ENCODE results near the gene GTF3C5.
A peak's percentile ranks its signal among the peaks of the same experiment; 100 is the strongest.

GTF3C5 gene

DNA sequence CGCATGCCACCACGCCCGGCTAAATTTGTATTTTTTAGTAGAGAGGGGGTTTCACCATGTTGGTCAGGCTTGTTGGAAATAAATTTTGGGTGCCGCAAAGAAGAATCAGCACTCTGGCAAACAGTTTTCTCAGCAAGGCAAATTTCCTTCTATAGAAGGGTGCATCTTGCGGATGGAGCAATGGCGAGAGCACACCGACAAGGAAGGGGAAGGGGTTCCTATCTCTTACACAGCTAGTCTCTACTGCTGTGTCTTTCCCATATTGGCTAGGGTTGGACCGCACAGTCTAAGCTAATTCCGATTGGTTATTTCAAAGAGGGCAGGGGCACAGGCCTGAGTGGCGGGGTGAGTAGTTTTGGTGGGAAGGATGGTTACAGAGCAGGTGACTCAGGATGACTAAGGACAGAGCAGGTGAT lies 707 bp downstream of the GTF3C5 start:
- DNase-seq, result no peak

DNA sequence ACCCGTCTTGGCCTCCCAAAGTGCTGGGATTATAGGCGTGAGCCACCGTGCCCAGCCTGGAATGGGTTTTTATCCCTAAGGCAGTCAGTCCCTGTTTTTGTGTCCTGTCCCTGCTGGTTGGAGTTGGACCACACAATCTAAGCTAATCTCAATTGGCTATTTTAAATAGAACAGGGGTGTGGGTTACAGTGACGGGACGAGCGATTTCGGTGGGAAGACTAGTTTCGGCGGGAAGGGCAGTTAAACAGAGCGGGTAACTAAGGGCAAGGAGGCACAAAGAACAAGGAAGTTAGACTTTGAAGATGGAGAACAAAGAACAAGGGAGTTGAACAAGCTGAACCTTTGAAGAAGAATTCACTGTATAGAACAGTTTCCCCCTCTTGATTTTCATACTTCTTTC lies 1.4 kb downstream of the GTF3C5 start:
- DNase-seq, result no peak

DNA sequence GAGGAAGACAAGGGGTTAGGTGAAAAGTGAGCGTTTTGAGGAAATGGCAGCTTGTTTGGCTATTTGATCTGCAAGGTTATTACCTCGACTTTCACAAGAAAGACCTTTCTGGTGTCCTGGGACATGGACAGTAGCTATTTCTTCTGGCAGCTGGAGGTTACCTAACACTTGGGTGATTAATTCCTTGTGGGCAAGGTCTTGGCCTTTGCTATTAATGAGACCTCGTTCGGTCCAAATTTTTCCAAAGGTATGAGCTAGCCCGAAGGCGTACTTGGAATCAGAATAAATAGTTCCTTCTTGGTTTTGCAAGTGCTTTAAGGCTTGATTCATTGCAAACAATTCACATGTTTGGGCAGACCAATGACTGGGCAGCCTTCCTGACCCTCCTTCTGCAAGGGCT lies 4.9 kb downstream of the GTF3C5 start:
- DNase-seq, result no peak

DNA sequence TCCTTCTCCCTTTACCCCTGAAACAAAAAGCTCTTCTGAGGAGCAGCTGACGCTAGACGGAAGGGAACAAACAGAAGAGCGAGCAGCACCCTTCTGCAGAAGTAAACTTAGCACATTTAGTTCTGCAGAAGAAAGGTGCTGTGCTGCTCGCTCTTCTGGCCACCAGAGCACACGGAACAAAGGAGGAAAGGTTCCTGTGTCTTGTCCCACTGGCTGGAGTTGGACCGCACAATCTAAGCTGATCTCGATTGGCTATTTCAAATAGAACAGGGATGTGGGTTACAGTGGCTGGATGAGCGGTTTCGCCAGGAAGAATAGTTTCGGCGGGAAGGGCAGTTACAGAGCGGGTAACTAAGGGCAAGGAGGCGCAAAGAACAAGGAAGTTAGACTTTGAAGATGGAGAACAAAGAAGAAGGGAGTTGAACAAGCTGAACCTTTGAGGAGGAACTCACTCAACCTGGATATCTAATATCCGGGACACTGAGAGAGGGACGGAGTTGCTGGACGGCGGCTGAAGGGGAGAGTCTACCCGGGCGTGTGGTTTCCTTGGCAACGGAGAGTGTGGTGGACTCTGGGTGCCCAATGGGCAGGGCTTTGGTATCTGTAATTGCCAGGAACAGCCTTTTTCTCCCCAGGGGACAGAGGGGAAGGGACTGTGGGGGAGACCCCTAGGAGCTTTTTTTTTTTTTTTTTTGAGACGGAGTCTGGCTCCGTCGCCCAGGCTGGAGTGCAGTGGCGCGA lies 7.1 kb downstream of the GTF3C5 start:
- DNase-seq, result no peak

DNA sequence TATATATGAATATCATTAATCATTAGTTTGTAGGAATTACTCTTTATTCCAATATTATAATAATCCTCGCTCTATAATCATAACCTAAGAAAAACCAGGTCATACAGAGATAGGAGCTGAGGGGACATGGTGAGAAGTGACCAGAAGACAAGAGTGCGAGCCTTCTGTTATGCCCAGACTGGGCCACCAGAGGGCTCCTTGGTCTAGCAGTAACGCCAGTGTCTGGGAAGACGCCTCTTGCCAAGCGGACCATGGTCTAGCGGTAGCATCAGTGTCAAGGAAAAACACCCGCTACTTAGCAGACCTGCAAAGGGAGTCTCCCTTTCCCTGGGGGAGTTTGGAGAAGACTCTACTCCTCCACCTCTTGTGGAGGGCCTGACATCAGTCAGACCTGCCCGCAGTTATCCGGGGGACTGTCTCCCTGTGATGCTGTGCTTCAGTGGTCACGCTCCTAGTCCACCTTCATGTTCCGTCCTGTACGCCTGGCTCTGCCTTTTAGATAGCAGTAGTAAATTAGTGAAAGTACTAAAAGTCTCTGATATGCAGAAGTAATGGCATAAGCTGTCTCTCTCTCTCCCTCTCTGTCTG lies 10.2 kb downstream of the GTF3C5 start:
- peak; percentile 49 for DNase-seq

DNA sequence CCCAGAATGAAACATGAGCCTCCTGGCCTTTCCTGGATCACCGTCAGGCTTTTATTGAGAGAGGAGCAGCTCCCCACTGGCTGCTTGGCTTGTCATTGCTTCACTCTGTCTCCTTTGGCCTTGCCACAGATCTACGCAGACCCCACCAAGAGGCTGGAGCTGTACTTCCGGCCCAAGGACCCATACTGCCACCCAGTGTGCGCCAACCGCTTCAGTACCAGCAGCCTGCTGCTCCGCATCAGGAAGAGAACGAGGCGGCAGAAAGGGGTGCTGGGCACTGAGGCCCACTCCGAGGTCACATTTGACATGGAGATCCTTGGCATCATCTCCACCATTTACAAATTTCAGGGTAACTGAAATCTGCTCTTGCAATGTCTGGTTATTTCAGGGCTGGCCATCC lies 11.2 kb downstream of the GTF3C5 start:
- no peak for DNase-seq

DNA sequence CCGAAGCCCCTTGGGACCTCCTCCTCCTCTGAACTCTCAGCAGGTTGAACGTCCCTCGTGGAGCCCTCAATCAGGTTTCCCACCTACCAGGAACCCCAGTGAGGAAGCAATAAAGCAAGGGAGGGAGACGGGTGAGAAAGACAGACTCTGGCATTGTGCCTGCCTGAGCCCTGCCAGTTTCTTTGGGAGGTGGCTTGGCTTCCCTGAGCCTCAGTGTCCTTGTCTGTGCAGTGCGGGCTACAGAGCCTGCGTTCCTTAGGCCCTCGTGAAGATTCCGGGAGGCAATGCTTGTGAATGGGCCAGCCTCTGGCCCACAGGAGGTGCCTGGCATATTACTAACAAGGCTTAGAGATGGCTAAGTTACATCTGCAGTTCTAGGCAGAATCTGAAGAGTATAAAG lies 11.9 kb downstream of the GTF3C5 start:
- no peak for DNase-seq

DNA sequence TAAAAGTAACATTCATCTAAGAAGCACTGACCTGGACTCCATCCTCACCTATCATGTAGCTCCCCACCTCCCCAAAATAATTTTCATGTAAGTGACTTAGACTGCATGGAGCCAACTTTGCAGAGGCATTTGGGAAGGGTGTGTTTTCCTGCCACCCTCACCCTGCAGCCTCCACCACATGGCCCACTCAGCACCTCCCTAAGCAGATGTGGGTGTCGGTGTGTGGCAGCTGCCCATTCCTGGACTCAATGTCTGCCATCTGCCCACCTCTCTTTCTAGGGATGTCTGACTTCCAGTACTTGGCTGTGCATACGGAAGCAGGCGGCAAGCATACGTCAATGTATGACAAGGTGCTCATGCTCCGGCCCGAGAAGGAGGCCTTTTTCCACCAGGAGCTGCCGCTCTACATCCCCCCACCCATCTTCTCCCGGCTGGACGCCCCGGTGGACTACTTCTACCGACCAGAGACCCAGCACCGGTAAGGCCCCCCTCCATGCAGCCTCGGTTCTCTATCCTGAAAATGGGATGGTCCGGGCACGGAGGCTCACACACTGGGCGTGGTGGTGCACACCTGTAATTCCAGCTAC lies 12.7 kb downstream of the GTF3C5 start:
- no peak for DNase-seq

DNA sequence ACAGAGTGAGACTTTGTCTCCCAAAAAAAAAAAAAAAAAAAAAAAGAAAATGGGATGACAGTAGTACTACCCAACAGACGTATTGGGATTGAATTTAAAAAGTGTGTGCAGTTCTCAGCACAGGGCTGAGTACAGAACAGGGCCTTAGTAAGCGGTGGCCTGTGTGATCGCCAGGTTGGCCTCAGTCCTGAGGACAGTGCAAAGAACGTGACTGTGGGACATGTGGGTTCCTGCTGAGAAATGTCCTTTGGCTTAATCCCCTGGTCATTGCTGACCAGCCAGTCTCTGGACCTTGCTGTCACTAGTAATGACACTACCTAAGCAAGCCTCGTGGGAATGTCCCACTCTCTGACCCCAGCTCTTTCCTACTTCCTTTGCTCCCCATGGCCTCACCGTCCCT lies 13.3 kb downstream of the GTF3C5 start:
- DNase-seq, result no peak

DNA sequence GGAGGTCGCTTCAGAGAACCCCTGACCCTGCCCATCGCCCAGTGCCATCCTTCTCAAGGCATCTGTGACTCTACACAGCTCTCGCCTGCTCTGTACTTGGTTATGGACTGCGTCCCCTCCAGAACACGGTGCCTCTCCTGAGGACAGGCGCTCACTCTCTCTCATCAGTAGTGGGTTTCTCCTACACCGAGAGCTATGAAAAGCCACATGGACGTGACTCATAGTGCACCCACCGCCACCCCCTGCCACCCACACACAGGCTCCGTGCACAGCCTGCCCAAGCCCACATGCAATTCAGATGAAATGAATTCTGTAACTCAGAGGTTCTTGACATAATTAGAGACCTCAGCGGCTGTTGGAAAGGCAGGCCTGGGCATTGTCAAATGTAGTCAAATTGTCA lies 13.9 kb downstream of the GTF3C5 start:
- no peak for DNase-seq

DNA sequence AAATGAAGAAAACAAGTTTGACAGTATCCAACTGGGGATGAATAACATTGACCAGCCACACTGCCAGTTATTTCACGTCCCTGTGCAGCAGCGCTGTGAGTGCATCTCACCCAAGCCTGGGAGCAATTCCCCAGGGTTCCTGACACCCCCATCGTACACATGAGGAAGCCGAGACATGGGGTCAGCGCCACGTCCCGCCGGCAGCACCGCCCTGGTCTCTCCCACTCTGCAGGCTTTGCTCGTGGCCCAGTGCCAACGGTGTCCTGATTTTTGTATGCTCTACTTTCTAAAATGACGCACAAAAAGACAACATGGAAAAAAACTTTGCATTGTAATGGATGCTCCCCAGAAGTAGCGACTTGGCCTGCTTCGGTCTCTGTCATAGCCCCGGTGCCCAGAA lies 14.3 kb downstream of the GTF3C5 start:
- DNase-seq, result no peak

DNA sequence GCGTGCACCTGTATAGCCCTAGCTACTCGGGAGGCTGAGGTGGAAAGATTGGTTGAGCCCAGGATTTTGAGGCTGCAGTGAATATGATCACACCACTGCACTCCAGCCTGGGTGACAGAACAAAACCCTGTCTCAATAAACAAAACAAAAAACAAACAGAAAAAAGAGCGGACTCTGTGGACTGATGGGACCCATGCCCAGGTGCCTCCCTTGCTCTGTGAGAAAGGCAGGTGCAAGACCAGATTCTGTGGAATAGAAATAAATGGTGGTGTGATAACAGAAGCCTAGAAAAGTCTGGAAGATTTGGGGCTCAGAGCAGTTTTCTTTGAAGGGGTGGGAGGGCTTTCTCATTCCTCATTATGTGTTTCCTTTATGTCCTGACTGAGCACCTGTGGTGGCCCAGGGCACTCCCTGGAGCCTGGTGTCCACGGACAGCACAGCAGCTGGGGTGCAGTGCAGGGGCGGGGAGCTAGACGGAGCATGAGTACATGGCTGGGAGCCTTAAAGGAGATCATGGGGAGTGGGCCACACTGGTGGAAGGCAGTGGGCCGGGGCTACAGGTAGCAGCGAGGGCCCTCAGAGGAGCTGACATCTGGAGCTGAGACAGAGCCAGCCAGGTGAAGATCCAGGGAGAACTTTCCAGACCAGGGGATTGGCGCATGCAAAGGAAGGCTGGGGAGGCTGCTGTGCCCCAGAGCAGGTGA lies 15.6 kb downstream of the GTF3C5 start:
- DNase-seq, result no peak

DNA sequence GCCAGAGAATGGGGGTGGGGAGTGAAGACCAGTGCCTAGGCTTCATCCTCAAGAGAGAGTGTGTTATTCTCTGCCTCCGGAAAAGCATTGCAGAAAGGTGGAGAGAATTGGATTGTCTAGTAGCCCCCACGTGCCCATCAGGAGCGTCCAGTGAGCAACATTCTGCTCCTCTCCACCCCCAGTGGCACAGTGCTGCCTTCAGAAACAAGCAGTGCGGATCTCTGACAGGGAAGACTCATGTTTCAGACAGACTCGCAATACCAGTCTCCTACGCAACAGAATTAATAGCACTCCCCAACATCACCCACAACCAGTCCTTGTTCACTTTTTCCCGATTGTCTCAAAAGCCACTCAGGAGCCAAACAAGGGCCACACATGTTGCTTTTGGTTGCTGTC lies 16.1 kb downstream of the GTF3C5 start:
- DNase-seq, result no peak

DNA sequence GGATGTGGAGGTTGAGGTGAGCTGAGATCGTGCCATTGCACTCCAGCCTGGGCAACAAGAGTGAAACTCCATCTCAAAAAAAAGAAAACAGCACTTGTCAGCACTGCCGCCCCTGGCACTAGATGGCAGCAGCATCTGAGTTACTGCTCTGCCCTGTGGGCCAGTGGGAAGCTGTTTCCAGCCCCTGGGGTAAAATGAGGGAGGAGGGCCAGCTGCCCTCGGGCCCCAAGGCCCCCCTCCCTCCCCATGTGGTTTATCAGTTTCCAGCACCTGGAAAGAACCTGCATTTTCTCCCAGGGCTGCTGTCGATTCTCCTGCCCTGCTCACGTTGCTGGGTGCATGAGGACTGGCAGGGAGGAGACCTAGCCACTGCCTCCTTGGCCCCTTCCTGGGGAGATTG lies 17.8 kb downstream of the GTF3C5 start:
- DNase-seq, result peak; percentile 46

DNA sequence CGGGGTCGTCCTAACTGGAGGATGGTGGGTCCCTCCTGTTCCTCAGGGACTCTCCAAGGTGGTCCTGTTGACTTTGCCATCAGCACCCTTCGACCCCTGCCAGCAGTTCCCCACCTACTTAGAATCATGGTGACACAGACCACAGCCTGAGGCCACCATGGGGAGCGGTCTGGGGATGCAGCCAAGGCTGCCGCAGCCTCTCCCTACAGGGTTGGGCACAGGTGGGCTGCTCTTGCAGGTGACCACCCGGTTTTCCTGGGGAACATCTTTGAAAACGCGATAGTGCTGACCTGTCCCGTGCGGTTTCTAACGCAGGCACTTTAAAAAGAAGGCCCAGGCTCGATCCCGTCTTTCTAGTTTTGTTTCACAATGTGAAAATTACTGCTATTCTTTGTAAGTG lies 18.2 kb downstream of the GTF3C5 start:
- DNase-seq, result no peak

DNA sequence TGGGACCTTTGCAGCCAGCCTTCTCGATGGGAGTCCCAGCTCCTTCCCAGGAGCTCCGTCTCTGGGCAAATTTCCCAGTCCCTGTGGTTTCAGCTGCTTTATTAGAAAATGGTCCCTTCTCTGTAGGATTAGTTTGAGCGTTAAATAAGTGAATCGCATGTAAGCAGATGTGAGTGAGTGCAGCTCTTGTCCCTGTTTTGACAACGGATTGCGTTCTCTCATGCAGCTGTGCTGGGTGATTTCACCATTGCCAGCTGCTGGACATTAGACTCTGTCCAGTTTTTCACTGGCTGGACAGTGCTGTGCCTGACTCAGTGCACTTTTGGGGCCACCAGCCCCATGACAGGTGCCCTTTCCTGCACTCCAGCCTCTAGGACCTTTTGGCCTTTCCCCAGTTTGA lies 19.3 kb downstream of the GTF3C5 start:
- no peak for DNase-seq

DNA sequence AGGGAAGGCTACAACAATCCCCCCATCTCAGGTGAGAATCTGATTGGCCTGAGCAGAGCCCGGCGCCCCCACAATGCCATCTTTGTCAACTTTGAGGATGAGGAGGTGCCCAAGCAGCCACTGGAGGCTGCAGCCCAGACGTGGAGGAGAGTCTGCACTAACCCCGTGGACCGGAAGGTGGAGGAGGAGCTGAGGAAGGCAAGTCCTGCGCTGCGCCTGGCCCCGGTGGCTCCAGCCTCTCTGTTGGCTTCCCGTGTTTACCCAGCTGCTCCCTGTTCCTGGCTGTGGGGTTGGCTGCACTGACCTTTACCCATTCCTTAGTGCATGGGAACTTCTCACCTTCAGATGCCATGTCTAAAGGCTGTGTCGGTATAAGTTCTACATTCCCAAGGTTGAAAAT lies 20.0 kb downstream of the GTF3C5 start:
- DNase-seq, result no peak

DNA sequence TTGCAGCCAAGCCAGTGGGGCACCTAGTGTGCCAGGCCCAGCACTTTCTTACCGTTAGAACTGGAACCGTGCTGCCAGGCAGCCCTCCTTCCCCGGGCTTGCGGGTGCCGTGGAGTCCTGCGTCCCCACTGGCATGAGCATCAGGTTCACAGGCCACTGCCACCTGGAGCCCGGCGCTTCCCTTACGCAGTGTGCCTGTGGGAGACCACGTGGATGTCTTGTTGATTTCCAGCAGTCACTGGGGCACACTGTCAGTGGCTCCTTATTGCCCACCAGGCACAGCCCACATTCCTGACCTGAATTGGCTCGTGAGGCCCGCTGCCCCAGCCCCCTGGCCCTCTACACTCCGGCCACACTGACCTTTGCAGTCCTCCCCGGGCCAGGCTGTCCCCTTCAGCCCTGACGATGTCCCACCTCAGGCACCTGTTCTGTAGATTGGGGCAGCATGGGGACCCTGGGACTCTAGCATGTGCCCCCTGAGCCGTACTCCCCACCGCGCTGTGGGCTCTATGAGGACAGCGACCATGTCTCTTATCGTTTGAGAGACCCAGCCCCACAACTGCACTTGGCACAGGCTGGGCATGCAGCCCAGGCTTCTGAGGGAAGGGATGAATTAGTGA lies 20.6 kb downstream of the GTF3C5 start:
- DNase-seq, result no peak

DNA sequence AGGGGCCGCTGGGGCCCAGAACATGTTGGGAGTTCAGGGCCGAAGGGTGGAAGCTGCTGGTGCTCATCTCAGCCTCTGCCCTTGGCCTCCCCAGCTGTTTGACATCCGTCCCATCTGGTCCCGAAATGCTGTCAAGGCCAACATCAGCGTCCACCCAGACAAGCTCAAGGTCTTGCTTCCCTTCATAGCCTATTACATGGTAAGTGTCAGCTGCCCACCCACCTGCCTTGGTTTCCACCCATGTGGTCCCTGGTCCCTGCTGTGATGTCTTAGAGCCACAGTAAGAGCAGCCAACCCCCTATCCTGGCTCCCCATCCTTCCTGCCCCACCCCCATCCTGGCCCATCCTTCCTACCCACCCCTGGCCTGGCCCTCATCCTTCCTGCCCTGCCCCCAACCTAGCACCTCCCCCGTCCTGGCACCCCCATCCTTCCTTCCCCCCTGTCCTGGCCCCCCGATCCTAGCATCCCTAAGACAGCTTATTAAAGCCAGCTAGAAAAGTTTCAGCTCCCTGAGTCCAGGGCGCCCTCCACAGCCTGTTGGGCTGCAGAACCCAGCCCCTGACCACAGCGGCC lies 21.3 kb downstream of the GTF3C5 start:
- no peak for DNase-seq

DNA sequence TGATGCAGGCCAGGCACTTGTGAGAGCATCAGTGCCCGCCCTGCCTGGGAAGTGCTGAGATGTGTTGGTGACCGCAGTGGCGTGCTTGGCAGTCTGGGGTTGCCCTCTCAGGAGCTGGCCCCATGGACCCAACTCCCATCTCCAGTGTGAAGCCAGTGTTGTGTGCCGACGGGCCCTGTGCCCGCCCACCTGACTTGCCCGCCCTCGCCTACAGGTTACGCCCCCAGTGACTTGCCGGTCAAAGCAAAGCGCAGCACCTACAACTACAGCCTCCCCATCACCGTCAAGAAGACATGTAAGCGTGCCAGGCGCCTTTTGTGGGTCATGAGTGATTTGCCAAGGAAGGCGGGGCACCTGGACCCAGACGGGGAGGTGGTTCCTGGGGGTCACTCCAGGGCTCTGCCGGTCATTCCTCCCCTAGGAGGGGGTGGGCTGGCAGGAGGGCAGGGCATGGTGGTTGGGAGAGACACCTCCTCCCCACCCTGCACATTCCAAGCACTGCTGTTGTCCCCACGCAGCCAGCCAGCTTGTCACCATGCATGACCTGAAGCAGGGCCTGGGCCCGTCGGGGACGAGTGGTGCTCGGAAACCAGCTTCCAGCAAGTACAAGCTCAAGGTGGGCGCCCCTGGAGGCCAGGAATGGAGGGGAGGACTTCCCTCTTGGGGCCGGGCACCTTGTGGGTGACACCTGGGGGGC lies 23.5 kb downstream of the GTF3C5 start:
- no peak for DNase-seq

DNA sequence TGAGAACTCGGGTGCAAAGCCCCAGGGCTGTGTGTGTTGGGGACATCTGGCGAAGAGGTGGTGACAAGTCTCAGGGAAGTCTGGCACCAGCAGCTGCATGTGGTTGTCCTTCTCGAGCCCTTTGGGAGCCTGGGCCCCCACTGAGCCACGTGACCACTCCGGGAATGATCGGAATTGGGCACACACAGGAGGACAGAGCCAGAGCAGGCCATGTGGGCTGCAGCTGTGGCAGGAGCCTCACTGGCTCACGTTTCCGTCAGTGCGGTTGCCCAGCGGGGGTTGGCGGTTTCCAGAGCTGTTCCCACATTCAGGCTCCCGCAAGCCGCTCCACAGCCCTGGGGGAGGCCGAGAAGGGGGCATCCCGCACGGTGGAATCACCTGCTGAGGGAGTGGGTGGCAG lies 24.2 kb downstream of the GTF3C5 start:
- DNase-seq, result no peak

DNA sequence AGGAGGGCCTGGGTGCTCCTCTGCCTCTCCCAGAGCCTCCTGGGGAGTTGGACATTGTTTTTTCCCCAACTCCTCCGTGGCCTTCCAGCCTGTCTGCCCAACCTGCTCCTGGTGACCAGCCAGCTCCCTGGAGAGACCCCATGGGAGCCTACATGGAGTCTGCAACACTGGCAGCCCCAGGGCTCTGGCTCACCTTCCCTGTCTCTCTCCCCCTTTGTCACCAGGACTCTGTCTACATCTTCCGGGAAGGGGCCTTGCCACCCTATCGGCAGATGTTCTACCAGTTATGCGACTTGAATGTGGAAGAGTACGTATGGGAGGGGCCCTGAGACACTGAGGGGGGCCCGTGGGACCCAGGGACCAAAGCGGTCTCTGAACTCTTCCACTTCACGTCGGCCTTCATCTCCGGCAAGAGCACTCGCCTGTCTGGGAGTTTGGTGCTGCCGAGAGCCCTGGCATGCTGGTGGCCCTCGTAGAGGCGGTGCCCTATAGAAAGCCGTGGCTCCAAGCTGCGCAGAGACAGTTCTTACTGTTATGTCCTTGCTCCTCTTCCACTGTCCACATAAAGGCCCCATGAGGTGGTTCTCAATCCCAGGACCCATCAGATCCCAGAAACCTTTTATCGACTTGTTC lies 25.1 kb downstream of the GTF3C5 start:
- DNase-seq, result no peak

All from CD4-positive, alpha-beta T cell treated with Interleukin-10 for 1 hour (primary cell).